Esophagus muscularis mucosa (tissue), 4 donors: ENCODE results near the gene ENTPD8. TPM values are rescaled to one million over a fixed set of nuclear protein-coding genes. Genes with fewer than 3 reads are reported as not detected.

Source experiments
- DNase-seq: peaks from one replicate; pipeline ENCODE4 v3.0.0-alpha.2; 2017; ENCODE audit errors: extremely low spot score
- H3K27ac ChIP-seq, 4 donors: fragments of 200-600 bp; sonication (generic); replicated peaks in 1 of 4; 1 replicate in 3 of 4; 2 replicates in 1 of 4; pipeline ENCODE4 v1.5.1; 2016 to 2019; ENCODE audit warnings: mild to moderate bottlenecking in 1 of 4
- H3K27me3 ChIP-seq, 4 donors: fragments of 200-600 bp; sonication (generic); one replicate each; pipeline versions ENCODE4 v1.5.1 to v1.6.0; 2016 to 2019
- H3K36me3 ChIP-seq, 4 donors: fragments of 200-600 bp; sonication (generic); one replicate each; pipeline ENCODE4 v1.5.1; 2016 to 2019
- H3K4me1 ChIP-seq, 4 donors: fragments of 200-600 bp; sonication (generic); one replicate each; pipeline ENCODE4 v1.5.1; 2016 to 2019
- H3K4me3 ChIP-seq, 4 donors: fragments of 200-600 bp; sonication (generic); 1 replicate in 2 of 4; 2 replicates in 2 of 4; pipeline ENCODE4 v1.5.1; 2016 to 2019; ENCODE audit warnings: mild to moderate bottlenecking in 4 of 4, moderate library complexity in 1 of 4
- H3K9me3 ChIP-seq, 4 donors: fragments of 200-600 bp; sonication (generic); 1 replicate in 3 of 4; 2 replicates in 1 of 4; pipeline ENCODE4 v1.5.1; 2016 to 2019
- CTCF ChIP-seq, 3 experiments: fragments of 200-600 bp in 2 of 3; fragments of 450-650 bp in 1 of 3; sonication (generic) in 2 of 3; IDR thresholded peaks; one replicate each; pipeline ENCODE4 v1.5.1; 2017 to 2019; ENCODE audit warnings: antibody characterized with exemption in 3 of 3, mild to moderate bottlenecking in 2 of 3, moderate library complexity in 1 of 3
- EP300 ChIP-seq: sonication (generic); formaldehyde crosslinking; IDR thresholded peaks from one replicate; pipeline ENCODE4 v1.6.1; 2017; ENCODE audit warnings: antibody characterized with exemption
- POLR2A ChIP-seq: fragments of 450-650 bp; IDR thresholded peaks from one replicate; pipeline ENCODE4 v1.6.1; 2017; ENCODE audit warnings: antibody characterized with exemption, moderate library complexity, mild to moderate bottlenecking, low read depth
- POLR2AphosphoS5 ChIP-seq, 2 donors: sonication (generic); formaldehyde crosslinking; IDR thresholded peaks; one replicate each; pipeline ENCODE4 v1.6.1; 2017; ENCODE audit warnings: antibody characterized with exemption in 2 of 2
- WGBS: methylation state at CpG from one replicate; pipeline ENCODE4 v1.1.5; 2018; 5-methylcytosine and 5-hydroxymethylcytosine counted together
- intact Hi-C: fragments of 100-400 bp; cut with DNase I; formaldehyde crosslinking; loops from one replicate; pipeline ENCODE4 v1.15.1; 2023
- total RNA-seq, 4 donors: library from RNA; depleted of rRNA; stranded (reverse); fragments of >200 nt; gene quantifications; one replicate each; pipeline versions ENCODE4 v1.1.0 to v1.2.1, GENCODE V29; 2016

Gene ENTPD8
- total RNA-seq, 4 donors from 2014 or later = not detected

- TF ChIP-seq EP300 = no peak
- TF ChIP-seq POLR2A = no peak
- no peak for TF ChIP-seq POLR2AphosphoS5 (IDR thresholded peaks at IDR 0.05)
- TF ChIP-seq CTCF (IDR thresholded peaks at IDR 0.05) = no peak
- Histone ChIP-seq H3K9me3 (no peaks in the 10 kb centered on the region), H3K27ac (no peak overlapping the region), H3K27me3 (peaks cover 0 to 61% (median 0%) of the 10 kb centered on the region in 4 donors), H3K36me3 (no peaks in the 10 kb centered on the region), H3K4me1 (peaks cover 0 to 16% (median 12%) of the 10 kb centered on the region in 4 donors), H3K4me3 (no peak overlapping the region)
- DNase-seq = no peak
- WGBS = 60% methylated on average over 1 of the region's 20 CpGs
- intact Hi-C loops = no loop called here
Measured at GRCh38 chr9:137432687-137433348, 8.3 kb downstream of the ENTPD8 start.

GRCh38 chr9:137431416-137431931 lies 9.7 kb downstream of the ENTPD8 start:
- Histone ChIP-seq H3K9me3 (no peaks in the 10 kb centered on the region), H3K4me1 (peaks cover 0 to 16% (median 12%) of the 10 kb centered on the region in 4 donors), H3K36me3 (no peaks in the 10 kb centered on the region), H3K27ac (no peak overlapping the region), H3K27me3 (peaks cover 0 to 47% (median 0%) of the 10 kb centered on the region in 4 donors), H3K4me3 (no peak overlapping the region)
- intact Hi-C loops = no loop called here
- no peak for TF ChIP-seq CTCF (IDR thresholded peaks at IDR 0.05)
- no peak for TF ChIP-seq EP300
- no peak for TF ChIP-seq POLR2A
- no peak for TF ChIP-seq POLR2AphosphoS5 (IDR thresholded peaks at IDR 0.05)
- no peak for DNase-seq
- 67% methylated on average over 9 of the region's 21 CpGs for WGBS

- H3K36me3 ChIP-seq = no peaks in the 10 kb centered on the region
- peaks cover 0 to 10% (median 6%) of the 10 kb centered on the region in 4 donors for H3K4me1 ChIP-seq
- no peak overlapping the region for H3K27ac ChIP-seq
- no peak overlapping the region for H3K4me3 ChIP-seq
- intact Hi-C loops = no loop called here
- no peaks in the 10 kb centered on the region for H3K9me3 ChIP-seq
- DNase-seq = no peak
- TF ChIP-seq POLR2A (no peak), EP300 (no peak), POLR2AphosphoS5 (IDR thresholded peaks at IDR 0.05) (no peak), CTCF (IDR thresholded peaks at IDR 0.05) (no peak)
- H3K27me3 ChIP-seq = peaks cover 0 to 41% (median 0%) of the 10 kb centered on the region in 4 donors
- WGBS = 80% methylated on average over 10 of the region's 27 CpGs
Measured at GRCh38 chr9:137430723-137431415, 10.3 kb downstream of the ENTPD8 start.

- intact Hi-C loops = loop anchor here (10.0 kb wide), 1 partner anchor 95 kb away; no protein-coding TSS in a partner anchor
- 54% methylated on average over 8 of the region's 34 CpGs for WGBS
- Histone ChIP-seq H3K4me1 (peaks cover 0 to 13% (median 4%) of the 10 kb centered on the region in 4 donors), H3K36me3 (no peaks in the 10 kb centered on the region), H3K9me3 (no peaks in the 10 kb centered on the region), H3K4me3 (no peak overlapping the region), H3K27me3 (peaks cover 0 to 34% (median 0%) of the 10 kb centered on the region in 4 donors), H3K27ac (no peak overlapping the region)
- DNase-seq = no peak
- TF ChIP-seq POLR2A (no peak), POLR2AphosphoS5 (IDR thresholded peaks at IDR 0.05) (no peak), CTCF (IDR thresholded peaks at IDR 0.05) (no peak)
Measured at GRCh38 chr9:137429974-137430722, 11.0 kb downstream of the ENTPD8 start.
